Muscle layer of colon (tissue), 2 donors: ENCODE measurements around the gene TMCC2.

ENCODE experiments used
- H3K27ac ChIP-seq: one replicate; pipeline ENCODE4 v1.7.0; 2013; ENCODE audit warnings: low read depth, mild to moderate bottlenecking, low read length, moderate library complexity
- H3K27me3 ChIP-seq, 2 donors: one replicate each; pipeline ENCODE4 v1.7.0; 2013; ENCODE audit warnings: low read length in 2 of 2, mild to moderate bottlenecking in 2 of 2; ENCODE audit not compliant: insufficient read depth in 2 of 2, control insufficient read depth in 1 of 2
- H3K36me3 ChIP-seq: one replicate; pipeline ENCODE4 v1.7.0; 2013; ENCODE audit warnings: mild to moderate bottlenecking, low read length; ENCODE audit not compliant: insufficient read depth
- H3K4me1 ChIP-seq: one replicate; pipeline ENCODE4 v1.7.0; 2013; ENCODE audit warnings: mild to moderate bottlenecking, low read length; ENCODE audit not compliant: insufficient read depth
- H3K4me3 ChIP-seq, 2 donors: one replicate each; pipeline ENCODE4 v1.7.0; 2013; ENCODE audit warnings: low read length in 2 of 2, low read depth in 1 of 2, mild to moderate bottlenecking in 1 of 2, moderate library complexity in 1 of 2
- H3K9ac ChIP-seq: one replicate; pipeline ENCODE4 v1.7.0; 2013; ENCODE audit warnings: low read length
- H3K9me3 ChIP-seq: one replicate; pipeline ENCODE4 v1.7.0; 2013; ENCODE audit warnings: mild to moderate bottlenecking, low read length
- donor health status: abdominal sarcoma.
- donor health status: Adenocarcinoma of cecum.

TMCC2 gene

DNA sequence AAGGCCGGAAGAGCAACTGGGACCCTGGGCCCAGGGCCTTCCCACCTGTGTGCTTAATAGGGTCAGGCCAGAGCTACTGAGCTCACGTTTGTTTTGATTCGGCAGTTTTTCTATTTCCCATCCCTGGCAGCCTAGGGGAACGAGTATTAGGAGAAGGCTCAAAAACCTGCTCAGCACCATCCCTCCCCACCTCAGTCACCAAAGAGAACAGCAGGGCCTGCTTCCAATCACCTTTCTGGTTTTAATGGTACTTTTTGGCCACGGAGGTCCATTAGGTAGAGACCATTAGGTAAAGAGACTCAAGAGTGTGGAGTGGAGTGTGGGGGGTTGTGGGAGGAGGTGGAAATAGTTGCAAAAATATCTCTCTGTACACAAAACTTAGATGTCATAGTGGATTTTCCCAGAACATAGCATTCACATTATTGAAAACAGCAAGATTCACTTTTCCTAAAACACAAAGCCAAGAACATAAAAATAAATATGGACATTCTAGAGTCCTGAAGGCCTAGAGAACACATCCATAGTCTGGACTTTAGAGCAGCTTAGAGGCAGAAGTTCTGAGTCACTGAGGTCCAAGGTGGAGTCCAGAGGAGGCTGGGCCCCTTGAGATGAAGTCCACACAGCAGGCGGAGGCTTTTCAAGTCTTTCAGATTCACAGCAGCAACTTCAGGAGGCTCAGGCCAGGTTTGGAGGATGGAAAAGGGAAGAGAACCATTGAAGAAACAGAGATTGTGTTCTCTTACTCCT is 74.3 kb downstream of the TMCC2 start:
- no peak overlapping the region for H3K27ac ChIP-seq

GRCh38 chr1:205303247-205303888 is 75.6 kb downstream of the TMCC2 start:
- Histone ChIP-seq H3K36me3 (no peaks in the 10 kb centered on the region), H3K9me3 (no peaks in the 10 kb centered on the region), H3K4me3 (no peak overlapping the region), H3K9ac (no peak overlapping the region), H3K27ac (no peak overlapping the region), H3K4me1 (peaks cover 6% of the 10 kb centered on the region), H3K27me3 (no peaks in the 10 kb centered on the region)

More for the DNA sequence above, 74.3 kb downstream of the TMCC2 start:
- H3K9me3 ChIP-seq: no peaks in the 10 kb centered on the region
- no peaks in the 10 kb centered on the region for H3K36me3 ChIP-seq
- peaks cover 6% of the 10 kb centered on the region for H3K4me1 ChIP-seq
- no peaks in the 10 kb centered on the region for H3K27me3 ChIP-seq
- no peak overlapping the region for H3K4me3 ChIP-seq
- no peak overlapping the region for H3K9ac ChIP-seq

DNA sequence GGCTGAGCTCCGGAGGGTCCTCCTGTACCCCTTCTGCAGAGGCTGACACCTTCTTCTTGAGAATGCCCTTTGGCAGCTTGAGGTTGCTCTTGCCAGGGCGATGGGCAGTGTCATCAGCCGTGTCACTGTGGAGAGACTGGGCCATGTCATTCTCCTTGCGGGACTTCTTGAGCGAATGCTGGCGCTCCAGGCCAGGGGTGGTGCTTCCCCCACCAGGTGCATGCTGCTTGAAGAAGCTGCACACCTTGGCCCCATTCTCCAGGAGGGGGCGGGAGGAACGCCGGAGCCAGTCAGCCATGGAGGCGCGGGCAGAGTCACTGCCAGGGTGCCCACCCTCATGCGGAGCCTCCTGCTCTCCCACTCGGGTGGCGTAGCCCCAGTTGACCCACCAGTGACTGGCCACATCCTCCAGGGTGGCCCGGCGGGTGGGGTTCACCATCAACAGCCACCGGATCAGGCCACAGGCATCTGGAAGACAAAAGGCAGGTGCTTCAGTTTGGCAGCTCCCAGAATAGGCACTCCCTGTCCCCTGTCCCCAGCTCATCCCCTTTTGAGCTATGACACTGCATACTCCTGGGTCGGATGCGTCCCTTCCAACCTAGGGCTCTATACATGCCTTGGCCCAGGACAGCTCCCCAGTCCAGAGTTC is 76.4 kb downstream of the TMCC2 start:
- H3K36me3 ChIP-seq: no peaks in the 10 kb centered on the region
- H3K27ac ChIP-seq: no peak overlapping the region
- H3K9me3 ChIP-seq: no peaks in the 10 kb centered on the region
- no peaks in the 10 kb centered on the region for H3K27me3 ChIP-seq
- no peak overlapping the region for H3K9ac ChIP-seq
- no peak overlapping the region for H3K4me3 ChIP-seq
- H3K4me1 ChIP-seq: peaks cover 6% of the 10 kb centered on the region

GRCh38 chr1:205304695-205305070 is 76.9 kb downstream of the TMCC2 start:
- H3K4me1 ChIP-seq: peaks cover 6% of the 10 kb centered on the region
- H3K27me3 ChIP-seq: no peaks in the 10 kb centered on the region
- H3K4me3 ChIP-seq: no peak overlapping the region
- no peaks in the 10 kb centered on the region for H3K9me3 ChIP-seq
- no peak overlapping the region for H3K9ac ChIP-seq
- no peak overlapping the region for H3K27ac ChIP-seq
- no peaks in the 10 kb centered on the region for H3K36me3 ChIP-seq

GRCh38 chr1:205306929-205307566 is 79.3 kb downstream of the TMCC2 start:
- Histone ChIP-seq H3K27ac (no peak overlapping the region), H3K27me3 (no peaks in the 10 kb centered on the region), H3K9me3 (no peaks in the 10 kb centered on the region), H3K9ac (no peak overlapping the region), H3K36me3 (no peaks in the 10 kb centered on the region), H3K4me1 (no peaks in the 10 kb centered on the region), H3K4me3 (no peak overlapping the region)

- Histone ChIP-seq H3K9me3 (no peaks in the 10 kb centered on the region), H3K4me1 (peaks cover 3% of the 10 kb centered on the region), H3K27ac (no peak overlapping the region), H3K4me3 (no peak overlapping the region), H3K9ac (no peak overlapping the region), H3K27me3 (no peaks in the 10 kb centered on the region), H3K36me3 (no peaks in the 10 kb centered on the region)
These were observed 82.0 kb downstream of the TMCC2 start for GRCh38 chr1:205309741-205310140.

- H3K4me3 ChIP-seq: no peak overlapping the region
- peaks cover 3% of the 10 kb centered on the region for H3K4me1 ChIP-seq
- no peaks in the 10 kb centered on the region for H3K36me3 ChIP-seq
These were observed 83.4 kb downstream of the TMCC2 start for GRCh38 chr1:205310976-205311704.

DNA sequence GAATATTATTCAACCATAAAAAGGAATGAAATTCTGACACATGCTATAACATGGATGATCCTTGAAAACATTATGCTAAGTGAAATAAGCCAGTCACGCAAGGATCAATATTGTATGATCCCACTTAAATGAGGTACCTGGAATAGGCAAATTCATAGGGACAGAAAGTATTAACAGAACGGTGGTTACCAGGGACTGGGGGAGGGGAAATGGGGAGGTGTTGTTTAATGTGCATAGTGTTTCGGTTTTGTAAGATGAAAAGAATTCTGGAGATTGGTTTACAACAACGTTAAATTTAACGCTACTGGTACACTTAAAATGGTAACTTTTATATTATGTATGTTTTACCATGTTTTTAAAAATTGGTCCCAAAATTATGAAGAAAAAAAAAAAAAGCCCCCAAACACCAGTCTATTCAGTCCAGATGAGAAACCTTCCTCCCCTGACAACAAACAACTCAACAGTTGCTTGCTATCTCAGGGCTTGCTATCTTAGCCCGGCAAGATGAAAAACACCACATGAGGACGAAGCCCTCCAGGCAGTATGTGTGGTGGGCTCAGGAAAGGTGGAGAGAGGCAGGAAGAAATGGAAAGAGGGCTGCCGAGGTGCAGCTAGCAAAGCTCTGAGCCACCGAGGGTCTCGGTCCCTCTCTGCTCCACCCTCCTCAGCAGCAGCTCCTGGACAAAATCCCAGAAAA is 85.3 kb downstream of the TMCC2 start:
- no peaks in the 10 kb centered on the region for H3K36me3 ChIP-seq
- peaks cover 10% of the 10 kb centered on the region for H3K4me1 ChIP-seq
- no peak overlapping the region for H3K9ac ChIP-seq
- H3K9me3 ChIP-seq: no peaks in the 10 kb centered on the region
- no peak overlapping the region for H3K4me3 ChIP-seq
- H3K27me3 ChIP-seq: no peaks in the 10 kb centered on the region
- no peak overlapping the region for H3K27ac ChIP-seq

More at GRCh38 chr1:205310976-205311704, 83.4 kb downstream of the TMCC2 start:
- no peak overlapping the region for H3K9ac ChIP-seq
- H3K27ac ChIP-seq: no peak overlapping the region
- H3K9me3 ChIP-seq: no peaks in the 10 kb centered on the region
- no peaks in the 10 kb centered on the region for H3K27me3 ChIP-seq

GRCh38 chr1:205313563-205314308 is 86.0 kb downstream of the TMCC2 start:
- Histone ChIP-seq H3K27me3 (no peaks in the 10 kb centered on the region), H3K4me3 (peak overlapping the region in 1 of 2 donors; percentile 39), H3K4me1 (peaks cover 17% of the 10 kb centered on the region), H3K9me3 (no peaks in the 10 kb centered on the region), H3K9ac (no peak overlapping the region), H3K36me3 (no peaks in the 10 kb centered on the region), H3K27ac (no peak overlapping the region)

DNA sequence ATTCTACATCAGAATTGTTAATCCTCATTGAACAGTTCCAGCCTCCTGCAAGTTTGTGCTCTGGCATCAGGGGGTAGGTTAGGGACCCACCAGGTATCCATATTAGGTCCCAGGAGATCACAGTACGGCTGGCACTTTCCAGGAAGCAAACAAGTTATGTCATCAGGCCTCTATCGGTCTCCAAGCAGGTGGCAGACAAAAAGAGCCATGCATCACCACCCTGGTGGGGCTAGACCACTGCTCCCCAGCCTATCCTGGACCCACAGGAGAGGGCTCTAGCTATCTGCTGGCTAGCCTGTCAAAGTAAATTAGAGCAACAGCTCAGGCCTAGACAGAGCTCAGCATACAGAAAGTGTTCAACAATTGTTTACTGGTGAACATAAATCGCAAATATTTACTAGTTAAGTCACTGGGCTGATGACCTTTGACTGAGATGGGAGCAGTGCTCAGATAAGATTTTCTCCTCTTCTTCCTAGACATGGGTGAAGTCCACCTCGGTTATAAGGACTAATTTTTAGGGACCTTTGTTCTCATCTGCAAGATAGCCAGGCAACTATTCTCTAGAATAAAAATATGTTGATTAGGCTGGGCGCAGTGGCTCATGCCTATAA is 87.4 kb downstream of the TMCC2 start:
- H3K27me3 ChIP-seq: no peaks in the 10 kb centered on the region
- no peak overlapping the region for H3K9ac ChIP-seq
- no peaks in the 10 kb centered on the region for H3K9me3 ChIP-seq
- H3K36me3 ChIP-seq: no peaks in the 10 kb centered on the region
- peaks cover 30% of the 10 kb centered on the region for H3K4me1 ChIP-seq
- no peak overlapping the region for H3K27ac ChIP-seq
- H3K4me3 ChIP-seq: no peak overlapping the region
